ENCODE results near the gene C8G. TPM values are rescaled to one million over a fixed set of nuclear protein-coding genes. Genes with fewer than 3 reads are reported as not detected.

The C8G gene
- total RNA-seq (2021; ENCODE audit: unreplicated experiment) (2.1 TPM), Bru-seq, nascent RNA (percentile 11 among the genes with signal in this experiment), BruChase-seq, experiment 1, labeled RNA remaining after a 6-hour chase (percentile 46 among the genes with signal in this experiment), BruChase-seq, experiment 2, labeled RNA remaining after a 2-hour chase (percentile 41 among the genes with signal in this experiment)
- 0.42 and 0.69 TPM in 2 replicates for polyA plus RNA-seq (2012)
- long read RNA-seq, result 0 reads

- H3K27me3 ChIP-seq (ENCODE audit: insufficient read depth, low read length), result no peaks in the 10 kb centered on the region
- DNase-seq (ENCODE audit: low read depth, low spot score) (peak; percentile 80), ATAC-seq (peak; percentile 75)
- H3K4me1 ChIP-seq (ENCODE audit: control insufficient read depth in 1 of 2, insufficient read depth in 2 of 2, low read length in 2 of 2), result peaks cover 21 to 43% of the 10 kb centered on the region in 2 experiments
- H3K9ac ChIP-seq (ENCODE audit: low read length), result peak within 1 kb of the TSS; percentile 86
- no peaks in the 10 kb centered on the region for H3K9me3 ChIP-seq (ENCODE audit: control insufficient read depth in 1 of 2, insufficient read depth in 1 of 2, low read depth in 1 of 2, low read length in 2 of 2)
- no peaks in the 10 kb centered on the region for H4K20me1 ChIP-seq (ENCODE audit: insufficient read depth)
- ChIA-PET POLR2A (no interaction called here), RAD21 (ENCODE audit: low non-redundant PET in 1 of 2, low total read pairs in 2 of 2, uncharacterized antibody in 2 of 2, unreplicated experiment in 2 of 2) (no interaction called here), CTCF (interaction anchor here (1.0 to 1.6 kb wide), 3 partner anchors 84 to 90 kb away, joined by 3 to 9 read pairs (median 5); partner anchors contain the start of gene ABCA2)
- H3K27ac ChIP-seq (ENCODE audit: low read depth, low read length), result peak within 1 kb of the TSS; percentile 97
- H3K4me2 ChIP-seq (ENCODE audit: low read length), result peak within 1 kb of the TSS; percentile 89
- peaks cover 12 to 15% of the 10 kb centered on the region in 2 experiments; a peak in 3 of 4 replicates for H3K36me3 ChIP-seq (ENCODE audit: control insufficient read depth in 1 of 2, insufficient read depth in 2 of 2, low read length in 2 of 2)
- no TSS peak for BruUV-seq (replicated peaks)
- H2AFZ ChIP-seq (ENCODE audit: low read depth, low read length, poor library complexity, severe bottlenecking), result no peak within 1 kb of the TSS
- peak within 1 kb of the TSS; percentile 78 to 88 for H3K4me3 ChIP-seq (replicated peaks in 1 of 2; ENCODE audit: low read depth in 1 of 2, low read length in 2 of 2)
- H3K79me2 ChIP-seq (ENCODE audit: insufficient read depth, low read length), result peaks cover 20% of the 10 kb centered on the region
- no peaks in the 10 kb centered on the region for H3K9me2 ChIP-seq (ENCODE audit: insufficient read depth)
- intact Hi-C loops (cut with micrococcal nuclease), result loop anchor here (5.0 to 10.0 kb wide), 2 partner anchors 100 to 157 kb away; partner anchors contain the start of genes AJM1 and PHPT1
- TF ChIP-seq ZFX (IDR thresholded peaks at IDR 0.05), result peak; percentile 61; the same call in 1 of the 2 replicates
- no peak for TF ChIP-seq SRF (IDR thresholded peaks at IDR 0.05; ENCODE audit: low read depth)
- TF ChIP-seq TCF7L2 (IDR thresholded peaks at IDR 0.05; ENCODE audit: borderline replicate concordance, extremely low read depth, insufficient read depth, insufficient read length), result peak; percentile 20
- peak; percentile 31 for TF ChIP-seq POLR2A (IDR thresholded peaks at IDR 0.05; ENCODE audit: borderline replicate concordance, extremely low read depth, insufficient read depth, insufficient read length)
- peak; percentile 77 for TF ChIP-seq POLR2AphosphoS5 (IDR thresholded peaks at IDR 0.05; ENCODE audit: low read depth, low read length)
- TF ChIP-seq ATF3 (IDR thresholded peaks at IDR 0.05), result no peak
- TF ChIP-seq EGR1 (IDR thresholded peaks at IDR 0.05; ENCODE audit: low read depth), result no peak
- peak; percentile 82 for TF ChIP-seq YY1 (IDR thresholded peaks at IDR 0.05; ENCODE audit: extremely low read depth, insufficient replicate concordance, low read depth, low read length)
- no peak for TF ChIP-seq CBX3 (IDR thresholded peaks at IDR 0.05; ENCODE audit: low read depth)
- no peak for TF ChIP-seq FOSL1 (IDR thresholded peaks at IDR 0.05; ENCODE audit: low read depth)
- no peak for TF ChIP-seq EZH2 (IDR thresholded peaks at IDR 0.05)
- TF ChIP-seq CEBPB (IDR thresholded peaks at IDR 0.05; ENCODE audit: low read depth), result no peak
- peak in 2 of 3 experiments; percentile 86 to 95; a peak in 4 of 6 replicates for TF ChIP-seq CTCF (IDR thresholded peaks at IDR 0.05 in 2 of 3, conservative IDR thresholded peaks at IDR 0.05 in 1 of 3; ENCODE audit: borderline replicate concordance in 1 of 3, insufficient read depth in 1 of 3, low read depth in 2 of 3, low read length in 2 of 3)
- peak; percentile 58 for TF ChIP-seq ZBTB33 (IDR thresholded peaks at IDR 0.05; ENCODE audit: extremely low read depth, insufficient replicate concordance, low read length)
- no peak for TF ChIP-seq REST (IDR thresholded peaks at IDR 0.05; ENCODE audit: low read depth)
- TF ChIP-seq ELF1 (IDR thresholded peaks at IDR 0.05; ENCODE audit: borderline replicate concordance, low read depth), result no peak
- TF ChIP-seq SIN3A (IDR thresholded peaks at IDR 0.05; ENCODE audit: low read depth), result no peak
- no peak for TF ChIP-seq JUND (IDR thresholded peaks at IDR 0.05)
These were observed at the start of gene C8G, which contains the start of gene FBXW5 for GRCh38 chr9:136944519-136945332. TSS of gene C8G (plus strand) at chr9:136945243. CDS start at chr9:136945321, 78 bp downstream. TSS of gene FBXW5 (minus strand) at chr9:136944738. CDS start at chr9:136944083, 655 bp downstream.
